Astrocyte of the cerebellum (primary cell): Measurements from ENCODE around the gene PPHLN1.

Experiments
- DNase-seq: peaks from one replicate; pipeline ENCODE4 v3.0.0-alpha.2; 2011; ENCODE audit warnings: low read depth
- H3K4me3 ChIP-seq: 2 replicates; pipeline ENCODE4 v1.5.1; 2011; ENCODE audit warnings: mild to moderate bottlenecking, low read depth, low read length, moderate library complexity
- in situ Hi-C: cut with HindIII; loops from 2 replicates; pipeline ENCODE4 v1.10.0; 2017; ENCODE audit warnings: low sequenced_read_pairs
- TF ChIP-seq, protein P1 (sequence below): IDR thresholded peaks from 2 replicates; pipeline ENCODE4 v1.5.1; 2012; ENCODE audit warnings: low read length, low read depth, moderate library complexity, mild to moderate bottlenecking; ENCODE audit errors: missing control alignments

Gene PPHLN1

DNA sequence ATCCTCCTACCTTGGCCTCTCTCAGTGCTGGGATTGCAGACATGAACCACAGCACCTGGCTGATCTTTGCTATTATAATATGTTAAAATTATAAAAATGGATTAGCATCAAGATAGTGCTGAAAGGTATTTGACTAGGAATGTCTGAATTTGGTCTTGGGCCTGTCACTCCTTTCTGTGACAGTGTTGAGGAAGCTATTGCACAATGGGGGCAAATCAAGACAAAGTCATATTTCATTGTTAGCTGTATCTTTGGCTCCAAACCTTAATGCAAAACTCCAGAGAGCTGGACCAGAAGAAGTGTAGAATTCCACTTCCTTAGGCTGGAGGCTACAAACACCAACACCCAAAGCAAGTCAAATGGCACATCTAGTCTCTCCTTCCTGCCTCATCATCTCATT is 42.2 kb upstream of the PPHLN1 start:
- no peak for DNase-seq
- in situ Hi-C loops: no loop called here
- H3K4me3 ChIP-seq: no peak overlapping the region
- TF ChIP-seq, protein P1, sequence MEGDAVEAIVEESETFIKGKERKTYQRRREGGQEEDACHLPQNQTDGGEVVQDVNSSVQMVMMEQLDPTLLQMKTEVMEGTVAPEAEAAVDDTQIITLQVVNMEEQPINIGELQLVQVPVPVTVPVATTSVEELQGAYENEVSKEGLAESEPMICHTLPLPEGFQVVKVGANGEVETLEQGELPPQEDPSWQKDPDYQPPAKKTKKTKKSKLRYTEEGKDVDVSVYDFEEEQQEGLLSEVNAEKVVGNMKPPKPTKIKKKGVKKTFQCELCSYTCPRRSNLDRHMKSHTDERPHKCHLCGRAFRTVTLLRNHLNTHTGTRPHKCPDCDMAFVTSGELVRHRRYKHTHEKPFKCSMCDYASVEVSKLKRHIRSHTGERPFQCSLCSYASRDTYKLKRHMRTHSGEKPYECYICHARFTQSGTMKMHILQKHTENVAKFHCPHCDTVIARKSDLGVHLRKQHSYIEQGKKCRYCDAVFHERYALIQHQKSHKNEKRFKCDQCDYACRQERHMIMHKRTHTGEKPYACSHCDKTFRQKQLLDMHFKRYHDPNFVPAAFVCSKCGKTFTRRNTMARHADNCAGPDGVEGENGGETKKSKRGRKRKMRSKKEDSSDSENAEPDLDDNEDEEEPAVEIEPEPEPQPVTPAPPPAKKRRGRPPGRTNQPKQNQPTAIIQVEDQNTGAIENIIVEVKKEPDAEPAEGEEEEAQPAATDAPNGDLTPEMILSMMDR: no peak

DNA sequence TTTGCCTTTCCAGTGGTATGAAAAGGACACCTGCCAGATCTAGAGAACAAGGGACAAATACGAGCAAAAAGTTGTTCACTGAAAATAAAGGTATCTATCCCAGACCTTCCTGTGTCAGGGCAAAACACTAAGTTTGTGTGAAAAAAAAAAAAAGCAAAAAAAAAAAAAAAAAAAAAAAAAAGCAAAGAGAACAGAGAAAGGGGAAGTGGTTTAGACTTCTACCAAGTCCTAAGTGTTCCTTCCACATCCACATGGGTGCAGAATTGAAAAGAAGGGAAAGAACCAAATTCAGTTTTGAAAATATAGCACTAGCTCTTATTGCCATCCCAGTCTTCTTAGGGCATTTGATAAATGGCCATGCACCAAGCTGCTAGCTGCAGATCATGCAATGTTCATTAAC is 41.8 kb upstream of the PPHLN1 start:
- no peak overlapping the region for H3K4me3 ChIP-seq
- no peak for DNase-seq
- TF ChIP-seq, protein P1: no peak
- in situ Hi-C loops: no loop called here

DNA sequence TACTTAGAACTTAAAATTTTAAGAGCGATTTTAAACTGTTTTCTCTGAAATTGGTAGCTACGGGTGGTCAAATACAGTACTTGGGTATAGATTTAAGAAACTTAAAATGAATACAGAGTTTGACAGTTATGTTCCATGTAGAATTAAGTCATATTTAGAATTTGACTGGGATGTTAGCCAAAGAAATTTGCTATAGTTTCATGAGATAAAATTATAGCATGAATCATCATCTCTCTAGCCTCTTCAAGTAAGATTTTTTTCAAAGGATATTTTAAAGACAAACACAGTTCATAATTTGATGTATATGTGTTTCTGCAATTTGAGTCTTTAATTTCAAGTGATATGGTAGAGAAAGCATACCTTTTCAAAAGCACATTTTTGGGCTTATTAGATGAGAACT is 41.1 kb upstream of the PPHLN1 start:
- in situ Hi-C loops: no loop called here
- TF ChIP-seq, protein P1: no peak
- no peak for DNase-seq
- H3K4me3 ChIP-seq: no peak overlapping the region

DNA sequence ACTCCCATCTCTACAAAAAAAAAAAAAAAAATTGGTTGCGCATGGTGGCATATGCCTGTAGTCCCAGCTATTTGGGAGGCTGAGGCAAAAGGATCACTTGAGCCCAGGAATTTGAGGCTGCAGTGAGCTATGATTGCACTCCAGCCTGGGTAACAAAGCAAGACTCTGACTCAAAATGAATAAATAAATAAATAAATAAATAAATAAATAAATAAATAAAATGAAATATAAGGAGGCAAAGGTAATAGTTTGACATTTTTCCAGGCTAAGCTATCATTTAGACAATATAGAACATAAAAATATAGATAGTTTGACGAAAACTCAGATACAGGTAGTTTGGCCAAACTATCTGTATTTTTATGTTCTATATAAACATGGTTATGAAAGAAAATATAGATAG is 40.5 kb upstream of the PPHLN1 start:
- in situ Hi-C loops: no loop called here
- TF ChIP-seq, protein P1: no peak
- DNase-seq: no peak
- no peak overlapping the region for H3K4me3 ChIP-seq

DNA sequence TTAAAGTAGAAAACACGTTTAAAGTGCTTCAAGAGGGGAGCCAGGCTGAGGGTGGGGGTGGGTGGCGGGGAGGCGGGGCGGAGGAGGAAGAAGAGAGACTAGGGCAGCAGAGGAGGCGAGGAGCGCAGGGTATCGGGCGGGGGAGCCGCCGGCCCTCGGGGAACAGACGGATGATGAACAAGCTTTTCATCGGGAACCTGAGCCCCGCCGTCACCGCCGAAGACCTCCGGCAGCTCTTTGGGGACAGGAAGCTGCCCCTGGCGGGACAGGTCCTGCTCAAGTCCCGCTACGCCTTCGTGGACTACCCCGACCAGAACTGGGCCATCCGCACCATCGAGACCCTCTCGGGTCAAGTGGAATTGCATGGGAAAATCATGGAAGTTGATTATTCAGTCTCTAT is 39.2 kb upstream of the PPHLN1 start:
- no peak overlapping the region for H3K4me3 ChIP-seq
- no peak for DNase-seq
- TF ChIP-seq, protein P1: no peak
- in situ Hi-C loops: no loop called here

DNA sequence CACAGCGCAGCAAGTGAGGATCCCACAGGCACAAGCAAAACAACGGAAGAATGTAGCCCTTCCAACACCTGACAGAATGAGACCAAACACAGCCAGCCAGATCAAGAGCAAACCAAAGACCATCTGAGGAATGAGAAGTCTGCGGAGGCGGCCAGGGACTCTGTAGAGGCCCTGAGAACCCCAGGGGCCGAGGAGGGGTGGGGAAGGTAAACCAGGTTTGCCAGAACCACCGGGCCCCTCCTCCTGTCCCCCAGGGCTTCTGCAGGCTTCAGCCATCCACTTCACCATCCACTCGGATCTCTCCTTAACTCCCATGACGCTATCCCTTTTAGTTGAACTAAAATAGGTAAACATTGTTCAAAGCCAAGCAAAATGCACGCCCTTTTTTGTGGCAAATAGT is 37.4 kb upstream of the PPHLN1 start:
- DNase-seq: no peak
- H3K4me3 ChIP-seq: no peak overlapping the region
- TF ChIP-seq, protein P1: no peak
- in situ Hi-C loops: no loop called here

DNA sequence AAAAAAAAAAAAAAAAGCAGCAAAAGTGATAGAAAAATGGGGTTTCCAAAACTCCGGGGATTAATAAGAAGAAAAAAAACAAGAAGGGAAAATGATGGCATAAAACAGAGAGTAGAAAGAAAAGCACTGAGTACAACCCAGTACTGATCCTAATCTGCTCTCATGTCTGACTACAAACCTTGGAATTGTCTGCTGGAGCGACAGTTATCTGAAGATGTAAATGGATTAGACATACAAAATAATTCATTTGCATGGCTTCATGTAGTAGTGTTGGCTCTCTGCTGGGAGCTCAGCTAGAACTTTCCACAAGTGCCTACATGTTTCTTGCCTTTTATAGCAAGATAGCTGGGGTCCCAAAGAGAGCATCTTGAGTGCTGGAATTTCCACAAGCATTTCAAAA is 34.3 kb upstream of the PPHLN1 start:
- TF ChIP-seq, protein P1: no peak
- in situ Hi-C loops: no loop called here

More for the DNA sequence above, 34.3 kb upstream of the PPHLN1 start:
- no peak overlapping the region for H3K4me3 ChIP-seq
- no peak for DNase-seq
